Stomach (tissue), 4 donors: ENCODE results near the gene KIAA0513.

Source experiments
- CTCF ChIP-seq, 7 experiments: fragments of 450-650 bp in 4 of 7; fragments of 200-600 bp in 3 of 7; sonication (generic) in 3 of 7; IDR thresholded peaks; one replicate each; pipeline ENCODE4 v1.5.1; 2016 to 2019; ENCODE audit warnings: antibody characterized with exemption in 7 of 7, control low read depth in 2 of 7, mild to moderate bottlenecking in 1 of 7
- EP300 ChIP-seq: sonication (generic); formaldehyde crosslinking; IDR thresholded peaks from one replicate; pipeline ENCODE4 v1.6.1; 2017; ENCODE audit warnings: antibody characterized with exemption
- POLR2A ChIP-seq, 4 donors: fragments of 450-650 bp; IDR thresholded peaks; one replicate each; pipeline ENCODE4 v1.6.1; 2016; ENCODE audit warnings: antibody characterized with exemption in 4 of 4, control low read depth in 2 of 4, mild to moderate bottlenecking in 1 of 4, moderate library complexity in 1 of 4
- POLR2AphosphoS5 ChIP-seq, 3 donors: sonication (generic); formaldehyde crosslinking; IDR thresholded peaks; one replicate each; pipeline ENCODE4 v1.6.1; 2016; ENCODE audit warnings: antibody characterized with exemption in 3 of 3

GRCh38 chr16:85006639-85007038, 21.0 kb upstream of the KIAA0513 start:
- TF ChIP-seq POLR2AphosphoS5 (IDR thresholded peaks at IDR 0.05) (no peak), CTCF (IDR thresholded peaks at IDR 0.05) (no peak), POLR2A (IDR thresholded peaks at IDR 0.05) (no peak), EP300 (no peak)
